WTC11 (cell line): Measurements from ENCODE around the gene RXRA. TPM values are rescaled to one million over a fixed set of nuclear protein-coding genes. Genes with fewer than 3 reads are reported as not detected.
A peak's percentile ranks its signal among the peaks of the same experiment; 100 is the strongest.

Source experiments
- ATAC-seq: fragments of 200-7000 bp; cut with Tn5 transposase; 2 replicates; pipeline ENCODE4 v1.10.0; 2021; ENCODE audit warnings: mild to moderate bottlenecking, moderate library complexity
- CTCF ChIA-PET: fragments of 300-600 bp; sonication (Branson Sonifier 250); formaldehyde crosslinking; loops from one replicate; lab custom pipeline; 2021; ENCODE audit warnings: antibody characterized with exemption; lab: Charles Lee
- POLR2A ChIA-PET: fragments of 350-600 bp; sonication (Branson Sonifier 250); formaldehyde crosslinking; loops from one replicate; lab custom pipeline; 2021; ENCODE audit warnings: antibody characterized with exemption; lab: Charles Lee
- DNase-seq: peaks from one replicate; pipeline ENCODE4 v3.0.0; 2021; ENCODE audit warnings: low spot score
- H3K27ac Mint-ChIP-seq: 2 replicates; pipeline ENCODE4 v1.8.0; 2021; ENCODE audit warnings: mixed read lengths
- H3K27me3 Mint-ChIP-seq: 2 replicates; pipeline ENCODE4 v1.8.0; 2021; ENCODE audit warnings: low read depth, mild to moderate bottlenecking, moderate library complexity, mixed read lengths
- H3K36me3 Mint-ChIP-seq: 2 replicates; pipeline ENCODE4 v1.8.0; 2021; ENCODE audit warnings: mixed read lengths
- H3K4me1 Mint-ChIP-seq: 2 replicates; pipeline ENCODE4 v1.8.0; 2022; ENCODE audit warnings: mixed read lengths
- H3K4me3 Mint-ChIP-seq: 2 replicates; pipeline ENCODE4 v1.8.0; 2021; ENCODE audit warnings: mild to moderate bottlenecking, moderate library complexity, mixed read lengths
- H3K9me3 Mint-ChIP-seq: 2 replicates; pipeline ENCODE4 v1.8.0; 2021; ENCODE audit warnings: mixed read lengths
- ARID4B ChIP-seq: sonication (generic); formaldehyde crosslinking; IDR thresholded peaks from 2 replicates; pipeline ENCODE4 v1.8.0; 2023; ENCODE audit warnings: missing genetic modification reagents, mild to moderate bottlenecking, borderline replicate concordance
- ATF1 ChIP-seq: sonication (generic); formaldehyde crosslinking; IDR thresholded peaks from 2 replicates; pipeline ENCODE4 v1.8.1; 2023; ENCODE audit warnings: mild to moderate bottlenecking, moderate library complexity, missing genetic modification reagents
- CTCF ChIP-seq: fragments of 200-600 bp; IDR thresholded peaks from 2 replicates; pipeline ENCODE4 v1.8.0; 2022; ENCODE audit warnings: antibody characterized with exemption
- EMX1 ChIP-seq: fragments of 250-450 bp; sonication (Bioruptor Pico); IDR thresholded peaks from 2 replicates; pipeline ENCODE4 v1.8.0; 2021; ENCODE audit warnings: mild to moderate bottlenecking
- FOXK1 ChIP-seq: sonication (generic); formaldehyde crosslinking; IDR thresholded peaks from 2 replicates; pipeline ENCODE4 v1.8.0; 2022; ENCODE audit warnings: mild to moderate bottlenecking, moderate library complexity, missing genetic modification reagents
- GABPB1 ChIP-seq: sonication (generic); formaldehyde crosslinking; IDR thresholded peaks from 2 replicates; pipeline ENCODE4 v1.8.1; 2023; ENCODE audit warnings: mild to moderate bottlenecking, missing genetic modification reagents
- GRHL2 ChIP-seq: fragments of 250-450 bp; sonication (Bioruptor Pico); IDR thresholded peaks from 2 replicates; pipeline ENCODE4 v1.8.0; 2022; ENCODE audit warnings: mild to moderate bottlenecking, moderate library complexity; ENCODE audit not compliant: insufficient replicate concordance, severe bottlenecking
- JAZF1 ChIP-seq: fragments of 250-450 bp; sonication (Bioruptor Pico); IDR thresholded peaks from 2 replicates; pipeline ENCODE4 v1.9.0; 2021; ENCODE audit warnings: moderate library complexity, mild to moderate bottlenecking, inconsistent platforms
- NR1H2 ChIP-seq: sonication (generic); formaldehyde crosslinking; IDR thresholded peaks from 2 replicates; pipeline ENCODE4 v1.9.0; 2021; ENCODE audit warnings: mild to moderate bottlenecking, moderate library complexity, missing genetic modification reagents
- SMAD3 ChIP-seq: sonication (generic); formaldehyde crosslinking; IDR thresholded peaks from 2 replicates; pipeline ENCODE4 v1.8.0; 2022; ENCODE audit warnings: missing genetic modification reagents, mild to moderate bottlenecking, borderline replicate concordance
- SP1 ChIP-seq: sonication (generic); formaldehyde crosslinking; conservative IDR thresholded peaks from 2 replicates; pipeline ENCODE4 v1.8.1; 2022; ENCODE audit warnings: missing genetic modification reagents
- TEAD1 ChIP-seq: sonication (generic); formaldehyde crosslinking; IDR thresholded peaks from 2 replicates; pipeline ENCODE4 v1.8.0; 2022; ENCODE audit warnings: mild to moderate bottlenecking, missing genetic modification reagents
- ZNF317 ChIP-seq: sonication (generic); formaldehyde crosslinking; IDR thresholded peaks from 2 replicates; pipeline ENCODE4 v1.8.1; 2023; ENCODE audit warnings: low read depth, mild to moderate bottlenecking, moderate library complexity, missing genetic modification reagents, borderline replicate concordance
- ZNF396 ChIP-seq: fragments of 250-450 bp; sonication (Bioruptor Pico); IDR thresholded peaks from 2 replicates; pipeline ENCODE4 v1.8.0; 2021; ENCODE audit warnings: mild to moderate bottlenecking, moderate library complexity, borderline replicate concordance
- ZNF416 ChIP-seq: fragments of 250-450 bp; sonication (Bioruptor Pico); IDR thresholded peaks from 2 replicates; pipeline ENCODE4 v1.9.0; 2021; ENCODE audit warnings: mild to moderate bottlenecking, inconsistent platforms
- ZNF423 ChIP-seq: fragments of 250-450 bp; sonication (Bioruptor Pico); IDR thresholded peaks from 2 replicates; pipeline ENCODE4 v2.1.2; 2022; ENCODE audit warnings: mild to moderate bottlenecking, moderate library complexity
- ZNF532 ChIP-seq: fragments of 250-450 bp; sonication (Bioruptor Pico); IDR thresholded peaks from 2 replicates; pipeline ENCODE4 v1.9.0; 2021; ENCODE audit warnings: mild to moderate bottlenecking, borderline replicate concordance
- total RNA-seq: library from RNA; stranded (reverse); gene quantifications from 3 replicates; pipeline ENCODE4 v1.2.3, GENCODE V29; 2021
- TF ChIP-seq, protein P1 (sequence below): sonication (generic); formaldehyde crosslinking; IDR thresholded peaks from 2 replicates; pipeline ENCODE4 v1.8.1; 2023; ENCODE audit warnings: mild to moderate bottlenecking, missing genetic modification reagents, moderate library complexity

The RXRA gene
- total RNA-seq, 1 experiment from 2014 or later, result 27.5 TPM

DNA sequence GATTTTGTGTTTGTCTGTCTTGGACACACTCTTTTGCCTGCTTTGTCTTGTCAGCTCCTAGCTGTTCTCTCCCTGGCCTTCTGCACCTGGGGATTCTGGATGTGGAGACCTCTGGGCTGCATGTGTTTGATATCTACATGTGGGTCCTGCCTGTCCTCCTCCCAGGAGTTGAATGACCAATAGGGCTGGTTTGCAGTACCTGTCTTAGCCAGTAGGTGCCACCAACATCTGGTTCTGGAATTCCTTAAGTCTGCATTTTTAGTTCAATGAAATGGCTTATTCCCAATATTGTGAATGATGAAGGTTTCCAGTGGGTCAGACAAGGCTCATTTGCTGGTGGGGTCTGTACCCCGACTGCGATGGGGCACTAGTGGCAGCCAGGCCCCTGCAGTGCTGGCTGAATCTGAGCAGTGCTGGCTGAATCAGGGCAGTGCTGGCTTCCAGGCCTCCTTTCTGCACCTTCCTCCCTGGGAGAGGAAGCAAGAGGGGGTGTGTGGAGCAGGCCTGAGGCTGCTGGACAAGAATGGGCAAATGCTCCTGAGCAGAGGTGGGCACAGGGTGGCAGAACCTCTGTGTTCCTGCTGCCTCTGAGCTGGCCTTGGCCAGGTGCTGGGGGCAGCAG lies 73.3 kb downstream of the RXRA start:
- H3K27me3 Mint-ChIP-seq, result no peaks in the 10 kb centered on the region
- DNase-seq (no peak), ATAC-seq (no peak)
- no peak overlapping the region for H3K27ac Mint-ChIP-seq
- ChIA-PET CTCF (interaction anchor here (1.1 kb wide), 1 partner anchor 13 kb away, joined by 3 read pairs; no protein-coding TSS in a partner anchor), POLR2A (no interaction called here)
- no peak overlapping the region for H3K4me3 Mint-ChIP-seq
- H3K36me3 Mint-ChIP-seq, result peaks cover 7% of the 10 kb centered on the region
- H3K9me3 Mint-ChIP-seq, result peaks cover 3% of the 10 kb centered on the region
- no peak for TF ChIP-seq ATF1 (CRISPR knock-in tag)
- TF ChIP-seq CTCF, result peak; percentile 58
- no peak for TF ChIP-seq FOXK1
- no peak for TF ChIP-seq SMAD3 (CRISPR knock-in tag)
- no peak for TF ChIP-seq ZNF416 (CRISPR knock-in tag)
- no peak for TF ChIP-seq ZNF423 (CRISPR knock-in tag)
- no peak for TF ChIP-seq GABPB1 (CRISPR knock-in tag)
- H3K4me1 Mint-ChIP-seq, result peaks cover 3% of the 10 kb centered on the region

DNA sequence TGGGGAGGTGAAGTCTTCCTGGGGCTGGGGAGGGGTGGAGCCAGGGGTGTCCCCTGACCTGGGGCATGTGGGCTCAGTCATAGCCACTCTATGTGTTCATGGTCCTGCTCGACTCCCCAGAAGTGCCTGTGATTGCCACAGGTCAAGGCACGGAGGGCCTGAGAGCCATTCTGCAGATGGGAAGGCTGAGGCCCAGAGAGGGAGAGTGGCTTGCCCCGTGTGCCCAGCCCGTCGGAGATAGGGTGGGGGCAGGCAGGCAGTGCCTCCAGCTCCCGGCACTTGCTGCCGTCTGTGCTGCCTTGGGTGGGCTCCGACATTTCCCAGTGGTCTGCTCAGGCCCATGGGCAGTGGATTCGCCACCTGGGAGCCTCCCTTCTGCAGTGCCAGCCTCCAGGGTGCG lies 74.0 kb downstream of the RXRA start:
- DNase-seq (no peak), ATAC-seq (no peak)
- CTCF ChIA-PET, result interaction anchor here (1.1 kb wide), 1 partner anchor 12 kb away, joined by 3 read pairs; no protein-coding TSS in a partner anchor
- Mint-ChIP-seq H3K27me3 (no peaks in the 10 kb centered on the region), H3K9me3 (peaks cover 3% of the 10 kb centered on the region), H3K27ac (no peak overlapping the region), H3K4me1 (peaks cover 3% of the 10 kb centered on the region), H3K4me3 (no peak overlapping the region), H3K36me3 (peaks cover 7% of the 10 kb centered on the region)
- TF ChIP-seq ZNF416 (CRISPR knock-in tag), result no peak
- no peak for TF ChIP-seq SP1 (CRISPR knock-in tag)
- TF ChIP-seq ZNF396 (CRISPR knock-in tag), result no peak
- TF ChIP-seq, protein P1, sequence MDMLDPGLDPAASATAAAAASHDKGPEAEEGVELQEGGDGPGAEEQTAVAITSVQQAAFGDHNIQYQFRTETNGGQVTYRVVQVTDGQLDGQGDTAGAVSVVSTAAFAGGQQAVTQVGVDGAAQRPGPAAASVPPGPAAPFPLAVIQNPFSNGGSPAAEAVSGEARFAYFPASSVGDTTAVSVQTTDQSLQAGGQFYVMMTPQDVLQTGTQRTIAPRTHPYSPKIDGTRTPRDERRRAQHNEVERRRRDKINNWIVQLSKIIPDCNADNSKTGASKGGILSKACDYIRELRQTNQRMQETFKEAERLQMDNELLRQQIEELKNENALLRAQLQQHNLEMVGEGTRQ (CRISPR knock-in tag), result no peak
- no peak for TF ChIP-seq EMX1 (CRISPR knock-in tag)
- no peak for TF ChIP-seq GRHL2 (CRISPR knock-in tag)
- TF ChIP-seq ZNF532 (CRISPR knock-in tag), result no peak
- TF ChIP-seq NR1H2 (CRISPR knock-in tag), result no peak
- POLR2A ChIA-PET, result no interaction called here

GRCh38 chr9:134401391-134401790 lies 75.1 kb downstream of the RXRA start:
- ATAC-seq (no peak), DNase-seq (no peak)
- H3K36me3 Mint-ChIP-seq, result peaks cover 7% of the 10 kb centered on the region
- H3K9me3 Mint-ChIP-seq, result peaks cover 3% of the 10 kb centered on the region
- no peak overlapping the region for H3K27ac Mint-ChIP-seq
- no peaks in the 10 kb centered on the region for H3K27me3 Mint-ChIP-seq
- H3K4me3 Mint-ChIP-seq, result no peak overlapping the region
- H3K4me1 Mint-ChIP-seq, result peaks cover 3% of the 10 kb centered on the region
- CTCF ChIA-PET, result interaction anchor here (1.2 kb wide), 1 partner anchor 231 kb away, joined by 5 read pairs; no protein-coding TSS in a partner anchor
- POLR2A ChIA-PET, result no interaction called here
- TF ChIP-seq TEAD1 (CRISPR knock-in tag) (no peak), ATF1 (CRISPR knock-in tag) (no peak), JAZF1 (CRISPR knock-in tag) (no peak), CTCF (no peak), ARID4B (CRISPR knock-in tag) (no peak), ZNF317 (CRISPR knock-in tag) (no peak)
